Measurements from ENCODE around the gene CALY. TPM values are rescaled to one million over a fixed set of nuclear protein-coding genes. Genes with fewer than 3 reads are reported as not detected.

The CALY gene
- total RNA-seq, 2 donors from 2014 or later = 0.75 to 1.3 TPM

GRCh38 chr10:133276435-133277201, 60.1 kb downstream of the CALY start, which contains the start of gene ADAM8:
Gene ADAM8, minus strand, starts transcription at chr10:133276868. Its CDS starts 51 bp downstream, at chr10:133276817.
- Histone ChIP-seq H3K4me3 (ENCODE audit: low read length) (peak within 1 kb of the TSS; percentile 29), H3K27ac (ENCODE audit: low read depth, low read length) (no peak within 1 kb of the TSS), H3K36me3 (ENCODE audit: control insufficient read depth, insufficient read depth, low read length) (peaks cover 5% of the 10 kb centered on the region), H3K4me1 (ENCODE audit: control insufficient read depth, insufficient read depth, low read length) (peaks cover 4% of the 10 kb centered on the region), H3K27me3 (ENCODE audit: control insufficient read depth, insufficient read depth, low read length, poor library complexity, severe bottlenecking) (peaks cover 9% of the 10 kb centered on the region), H3K9ac (ENCODE audit: extremely low read depth, low read length, poor library complexity, severe bottlenecking) (no peak within 1 kb of the TSS), H3K9me3 (ENCODE audit: control insufficient read depth, low read length) (no peaks in the 10 kb centered on the region)
- Mint-ChIP-seq H3K4me1 (no peaks in the 10 kb centered on the region), H3K4me3 (peak within 1 kb of the TSS; percentile 34), H3K27ac (no peak within 1 kb of the TSS), H3K27me3 (ENCODE audit: insufficient read depth) (peaks cover 6% of the 10 kb centered on the region), H3K36me3 (ENCODE audit: low read depth) (no peaks in the 10 kb centered on the region), H3K9me3 (no peaks in the 10 kb centered on the region)
- 12 to 15% methylated on average over 25 to 61 of the region's 63 CpGs for WGBS, 2 experiments (ENCODE audit: insufficient coverage in 1 of 2, insufficient read length in 1 of 2)
- peak; percentile 93 for DNase-seq
- TF ChIP-seq, protein P1, sequence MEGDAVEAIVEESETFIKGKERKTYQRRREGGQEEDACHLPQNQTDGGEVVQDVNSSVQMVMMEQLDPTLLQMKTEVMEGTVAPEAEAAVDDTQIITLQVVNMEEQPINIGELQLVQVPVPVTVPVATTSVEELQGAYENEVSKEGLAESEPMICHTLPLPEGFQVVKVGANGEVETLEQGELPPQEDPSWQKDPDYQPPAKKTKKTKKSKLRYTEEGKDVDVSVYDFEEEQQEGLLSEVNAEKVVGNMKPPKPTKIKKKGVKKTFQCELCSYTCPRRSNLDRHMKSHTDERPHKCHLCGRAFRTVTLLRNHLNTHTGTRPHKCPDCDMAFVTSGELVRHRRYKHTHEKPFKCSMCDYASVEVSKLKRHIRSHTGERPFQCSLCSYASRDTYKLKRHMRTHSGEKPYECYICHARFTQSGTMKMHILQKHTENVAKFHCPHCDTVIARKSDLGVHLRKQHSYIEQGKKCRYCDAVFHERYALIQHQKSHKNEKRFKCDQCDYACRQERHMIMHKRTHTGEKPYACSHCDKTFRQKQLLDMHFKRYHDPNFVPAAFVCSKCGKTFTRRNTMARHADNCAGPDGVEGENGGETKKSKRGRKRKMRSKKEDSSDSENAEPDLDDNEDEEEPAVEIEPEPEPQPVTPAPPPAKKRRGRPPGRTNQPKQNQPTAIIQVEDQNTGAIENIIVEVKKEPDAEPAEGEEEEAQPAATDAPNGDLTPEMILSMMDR (conservative IDR thresholded peaks at IDR 0.05) = peak; percentile 19

GRCh38 chr10:133276100-133276434, 60.6 kb downstream of the CALY start:
- Histone ChIP-seq H3K27me3 (ENCODE audit: control insufficient read depth, insufficient read depth, low read length, poor library complexity, severe bottlenecking) (peaks cover 9% of the 10 kb centered on the region), H3K9ac (ENCODE audit: extremely low read depth, low read length, poor library complexity, severe bottlenecking) (no peak overlapping the region), H3K27ac (ENCODE audit: low read depth, low read length) (no peak overlapping the region), H3K4me3 (ENCODE audit: low read length) (peak overlapping the region; percentile 29), H3K36me3 (ENCODE audit: control insufficient read depth, insufficient read depth, low read length) (peaks cover 5% of the 10 kb centered on the region), H3K4me1 (ENCODE audit: control insufficient read depth, insufficient read depth, low read length) (peaks cover 4% of the 10 kb centered on the region), H3K9me3 (ENCODE audit: control insufficient read depth, low read length) (no peaks in the 10 kb centered on the region)
- Mint-ChIP-seq H3K4me1 (no peaks in the 10 kb centered on the region), H3K36me3 (ENCODE audit: low read depth) (no peaks in the 10 kb centered on the region), H3K27ac (no peak overlapping the region), H3K4me3 (peak overlapping the region; percentile 34), H3K27me3 (ENCODE audit: insufficient read depth) (peaks cover 6% of the 10 kb centered on the region), H3K9me3 (no peaks in the 10 kb centered on the region)
- DNase-seq = no peak
- 58 to 76% methylated on average over 2 to 6 of the region's 6 CpGs for WGBS, 2 experiments (ENCODE audit: insufficient coverage in 1 of 2, insufficient read length in 1 of 2)
- TF ChIP-seq, protein P1 (conservative IDR thresholded peaks at IDR 0.05) = no peak

DNA sequence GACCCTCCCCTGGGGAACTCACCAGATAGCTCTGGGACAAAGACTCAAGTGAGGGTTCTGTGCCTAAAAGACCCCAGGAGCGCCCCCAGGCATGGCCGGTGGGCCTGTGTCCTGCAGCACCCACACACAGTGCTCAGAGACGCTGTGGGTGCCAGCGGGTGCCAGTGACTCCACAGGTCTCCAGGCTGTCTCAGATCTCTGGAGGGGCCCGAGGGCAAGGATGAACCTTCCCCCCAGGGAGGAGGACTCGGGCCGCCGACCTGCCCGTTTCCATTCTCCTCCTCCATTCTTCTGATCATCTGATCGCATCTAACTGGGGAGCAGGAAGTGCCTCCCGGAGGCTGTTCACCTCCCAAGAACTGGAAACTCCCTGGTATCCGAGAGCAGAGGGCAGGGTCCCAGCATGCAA, 61.0 kb downstream of the CALY start:
- peak overlapping the region; percentile 34 for H3K4me3 Mint-ChIP-seq
- H3K27me3 Mint-ChIP-seq (ENCODE audit: insufficient read depth) = peaks cover 6% of the 10 kb centered on the region
- no peak overlapping the region for H3K27ac ChIP-seq (ENCODE audit: low read depth, low read length)
- H3K27me3 ChIP-seq (ENCODE audit: control insufficient read depth, insufficient read depth, low read length, poor library complexity, severe bottlenecking) = peaks cover 9% of the 10 kb centered on the region
- H3K4me3 ChIP-seq (ENCODE audit: low read length) = no peak overlapping the region
- no peaks in the 10 kb centered on the region for H3K4me1 Mint-ChIP-seq
- no peaks in the 10 kb centered on the region for H3K9me3 Mint-ChIP-seq
- H3K9ac ChIP-seq (ENCODE audit: extremely low read depth, low read length, poor library complexity, severe bottlenecking) = no peak overlapping the region
- TF ChIP-seq, protein P1 (conservative IDR thresholded peaks at IDR 0.05) = peak; percentile 39
- WGBS, 2 experiments (ENCODE audit: insufficient coverage in 1 of 2, insufficient read length in 1 of 2) = 56 to 71% methylated on average over 6 to 12 of the region's 12 CpGs
- H3K27ac Mint-ChIP-seq = no peak overlapping the region
- H3K36me3 ChIP-seq (ENCODE audit: control insufficient read depth, insufficient read depth, low read length) = peaks cover 5% of the 10 kb centered on the region
- no peaks in the 10 kb centered on the region for H3K9me3 ChIP-seq (ENCODE audit: control insufficient read depth, low read length)
- no peak for DNase-seq
- peaks cover 4% of the 10 kb centered on the region for H3K4me1 ChIP-seq (ENCODE audit: control insufficient read depth, insufficient read depth, low read length)
- no peaks in the 10 kb centered on the region for H3K36me3 Mint-ChIP-seq (ENCODE audit: low read depth)

All from endodermal cell (in vitro differentiated cells).